GM12874 (cell line): ENCODE measurements around the gene TSPAN11.

Source experiments
- CTCF ChIP-seq: IDR thresholded peaks from 2 replicates; pipeline ENCODE4 v1.5.1; 2011; ENCODE audit warnings: low read depth, mild to moderate bottlenecking, control low read depth, low read length, moderate library complexity; ENCODE audit not compliant: insufficient read depth

The TSPAN11 gene

GRCh38 chr12:31005256-31005943, 78.9 kb downstream of the TSPAN11 start:
- TF ChIP-seq CTCF: no peak

GRCh38 chr12:31005944-31006361, 79.4 kb downstream of the TSPAN11 start:
- no peak for TF ChIP-seq CTCF

GRCh38 chr12:31006416-31007152, 80.0 kb downstream of the TSPAN11 start:
- TF ChIP-seq CTCF: no peak

GRCh38 chr12:31007153-31007495, 80.6 kb downstream of the TSPAN11 start:
- no peak for TF ChIP-seq CTCF

- TF ChIP-seq CTCF: no peak
These were observed 81.2 kb downstream of the TSPAN11 start for GRCh38 chr12:31007636-31008175.

- TF ChIP-seq CTCF: no peak
These were observed 81.8 kb downstream of the TSPAN11 start for GRCh38 chr12:31008241-31008761.
